Naive thymus-derived CD4-positive, alpha-beta T cell (primary cell): ENCODE measurements around the gene TCN2. TPM values are rescaled to one million over a fixed set of nuclear protein-coding genes. Genes with fewer than 3 reads are reported as not detected.
A peak's percentile ranks its signal among the peaks of the same experiment; 100 is the strongest.

Source experiments
- ATAC-seq: fragments of 150-1000 bp; cut with Tn5 transposase; 2 replicates; pipeline ENCODE4 v1.10.0; 2021; ENCODE audit warnings: mild to moderate bottlenecking, moderate library complexity
- CTCF ChIA-PET: fragments of 350-600 bp; sonication (Branson Sonifier 250); formaldehyde crosslinking; loops from one replicate; lab custom pipeline; 2021; ENCODE audit warnings: antibody characterized with exemption; lab: Charles Lee
- POLR2A ChIA-PET: fragments of 350-600 bp; sonication (Branson Sonifier 250); formaldehyde crosslinking; loops from one replicate; lab custom pipeline; 2021; ENCODE audit warnings: antibody characterized with exemption, inconsistent platforms; lab: Charles Lee
- DNase-seq, 9 donors: peaks; one replicate each; pipeline versions ENCODE4 v3.0.0 to v3.0.0-alpha.2; 2020 to 2022; ENCODE audit warnings: mixed read lengths in 1 of 9
- H3K27ac ChIP-seq: one replicate; pipeline ENCODE4 v1.7.0; 2013; ENCODE audit warnings: mild to moderate bottlenecking, low read depth, low read length, moderate library complexity
- H3K27me3 ChIP-seq, 2 donors: one replicate each; pipeline ENCODE4 v1.7.0; 2013; ENCODE audit warnings: low read length in 2 of 2, mild to moderate bottlenecking in 2 of 2, moderate library complexity in 2 of 2; ENCODE audit not compliant: control insufficient read depth in 2 of 2, insufficient read depth in 2 of 2
- H3K36me3 ChIP-seq, 3 experiments: 1 replicate in 2 of 3; 2 replicates in 1 of 3; pipeline ENCODE4 v1.7.0; 2013; ENCODE audit warnings: low read length in 3 of 3, mild to moderate bottlenecking in 3 of 3, moderate library complexity in 1 of 3; ENCODE audit not compliant: insufficient read depth in 3 of 3, control insufficient read depth in 2 of 3
- H3K4me1 ChIP-seq, 2 donors: one replicate each; pipeline ENCODE4 v1.7.0; 2013; ENCODE audit warnings: low read length in 2 of 2, mild to moderate bottlenecking in 2 of 2, moderate library complexity in 1 of 2; ENCODE audit not compliant: control insufficient read depth in 2 of 2, insufficient read depth in 2 of 2
- H3K4me3 ChIP-seq: 2 replicates; pipeline ENCODE4 v1.7.0; 2013; ENCODE audit warnings: mild to moderate bottlenecking, low read length
- H3K9me3 ChIP-seq, 3 experiments: 1 replicate in 2 of 3; 2 replicates in 1 of 3; pipeline ENCODE4 v1.7.0; 2013; ENCODE audit warnings: low read length in 3 of 3; ENCODE audit not compliant: control insufficient read depth in 2 of 3
- H3K27ac Mint-ChIP-seq, 9 donors: one replicate each; pipeline ENCODE4 v1.8.0; 2020 to 2022; ENCODE audit warnings: mixed read lengths in 9 of 9, mild to moderate bottlenecking in 8 of 9, moderate library complexity in 5 of 9, inconsistent platforms in 2 of 9
- H3K27me3 Mint-ChIP-seq, 5 donors: one replicate each; pipeline ENCODE4 v1.8.0; 2021 to 2022; ENCODE audit warnings: mixed read lengths in 5 of 5, mild to moderate bottlenecking in 1 of 5
- H3K36me3 Mint-ChIP-seq, 5 donors: one replicate each; pipeline ENCODE4 v1.8.0; 2020 to 2022; ENCODE audit warnings: mixed read lengths in 5 of 5, mild to moderate bottlenecking in 3 of 5, inconsistent platforms in 1 of 5
- H3K4me1 Mint-ChIP-seq, 7 donors: one replicate each; pipeline ENCODE4 v1.8.0; 2020 to 2022; ENCODE audit warnings: mixed read lengths in 7 of 7, mild to moderate bottlenecking in 3 of 7, inconsistent platforms in 1 of 7
- H3K4me3 Mint-ChIP-seq, 10 donors: one replicate each; pipeline ENCODE4 v1.8.0; 2020 to 2022; ENCODE audit warnings: mild to moderate bottlenecking in 10 of 10, mixed read lengths in 10 of 10, moderate library complexity in 6 of 10, inconsistent platforms in 2 of 10
- H3K9me3 Mint-ChIP-seq, 11 donors: one replicate each; pipeline ENCODE4 v1.8.0; 2020 to 2022; ENCODE audit warnings: mixed read lengths in 11 of 11, mild to moderate bottlenecking in 4 of 11, inconsistent platforms in 1 of 11, moderate library complexity in 1 of 11
- intact Hi-C, 2 donors: fragments of 100-400 bp; cut with micrococcal nuclease; formaldehyde crosslinking; loops; one replicate each; pipeline ENCODE4 v1.15.1; 2023
- polyA plus RNA-seq, 2 donors: library from polyadenylated mRNA; unstranded; fragments of 300-500 nt; fragmentation: Illumina TruSeq; gene quantifications; one replicate each; pipeline ENCODE4 v1.2.3, GENCODE V29; 2021
- total RNA-seq, 6 experiments: library from RNA in 5 of 6; stranded (reverse) in 5 of 6; gene quantifications; 1 replicate in 5 of 6; 2 replicates in 1 of 6; pipeline ENCODE4 v1.2.3 and lab custom pipeline; 2021 to 2026

TCN2 gene
- total and polyA plus RNA-seq, 7 experiments from 2014 or later: 0.57 to 8.9 (median 0.80) TPM

DNA sequence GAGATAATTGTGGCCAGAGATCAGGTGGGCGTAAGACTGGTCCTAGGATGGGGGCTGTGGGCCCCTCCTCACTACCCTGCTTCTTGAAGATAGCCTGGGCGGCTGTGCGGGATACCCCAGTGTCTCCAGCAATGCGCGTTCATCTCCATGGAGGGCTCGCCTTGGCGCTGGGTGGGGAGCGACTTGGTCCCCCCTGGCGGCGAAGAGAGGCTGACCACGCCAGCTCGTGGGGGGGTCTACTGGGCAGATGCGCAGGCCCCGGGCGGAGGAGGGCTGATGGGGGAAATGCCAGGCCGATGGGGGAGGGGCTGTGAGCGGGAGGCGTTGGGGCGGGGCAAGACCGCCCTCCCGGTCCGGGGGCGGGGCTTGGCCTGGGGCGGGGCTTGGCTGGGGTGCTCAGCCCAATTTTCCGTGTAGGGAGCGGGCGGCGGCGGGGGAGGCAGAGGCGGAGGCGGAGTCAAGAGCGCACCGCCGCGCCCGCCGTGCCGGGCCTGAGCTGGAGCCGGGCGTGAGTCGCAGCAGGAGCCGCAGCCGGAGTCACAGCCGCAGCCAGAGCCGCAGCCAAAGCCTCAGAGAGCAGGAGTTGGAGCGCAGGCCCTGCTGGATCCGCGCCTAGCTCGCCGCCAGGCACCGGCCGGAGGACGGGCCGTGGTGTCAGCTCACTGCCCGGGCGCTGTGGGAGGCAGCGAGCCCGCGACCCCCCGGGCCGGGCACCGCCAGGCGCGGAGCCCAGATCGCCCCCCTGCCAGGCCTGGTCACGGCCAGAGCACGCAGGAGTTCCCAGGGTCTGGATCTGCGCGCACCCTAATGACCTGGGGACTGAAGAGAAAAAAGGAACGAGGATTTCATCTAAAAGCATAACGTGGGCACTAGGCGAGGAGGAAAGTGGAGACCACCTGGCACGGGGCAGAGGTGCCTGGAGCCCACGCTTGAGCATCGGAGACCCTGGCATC, 28.6 kb downstream of the TCN2 start, which contains the start of gene SLC35E4:
Gene SLC35E4 (plus strand): TSS at position 509 of the 953 bp plus-strand sequence. CDS start 670 bp downstream, outside the sequence.
- Histone ChIP-seq H3K4me3 (peak within 1 kb of the TSS; percentile 77), H3K27ac (peak within 1 kb of the TSS; percentile 70), H3K27me3 (no peaks in the 10 kb centered on the region), H3K36me3 (no peaks in the 10 kb centered on the region), H3K9me3 (no peaks in the 10 kb centered on the region), H3K4me1 (peaks cover 18 to 27% of the 10 kb centered on the region in 2 donors)
- ChIA-PET CTCF (interaction anchor here (0.5 to 4.3 kb wide), 13 partner anchors 15 to 596 kb away, joined by 3 to 56 read pairs (median 4); partner anchors contain the start of genes DUSP18, MORC2, PES1 and TUG1), POLR2A (interaction anchor here (0.7 to 2.9 kb wide), 17 partner anchors 13 to 987 kb away, joined by 3 to 14 read pairs (median 4); partner anchors contain the start of genes DUSP18, OSBP2, SELENOM and SMTN)
- DNase-seq: peak; percentile 87 to 98 (median 93)
- peaks cover 0 to 8% (median 4%) of the 10 kb centered on the region in 5 donors for H3K36me3 Mint-ChIP-seq
- H3K27ac Mint-ChIP-seq: peak within 1 kb of the TSS; percentile 75 to 93 (median 87)
- peak within 1 kb of the TSS; percentile 82 to 92 (median 87) for H3K4me3 Mint-ChIP-seq
- H3K9me3 Mint-ChIP-seq: peaks cover 0 to 4% (median 0%) of the 10 kb centered on the region in 11 donors
- intact Hi-C loops: loop anchor here (1.0 to 2.0 kb wide), 8 partner anchors 13 to 472 kb away; partner anchors contain the start of genes DUSP18 (in 2 of the 2), OSBP2 (in 1 of the 2), SELENOM (in 1 of the 2) and TUG1 (in 1 of the 2)
- H3K27me3 Mint-ChIP-seq: no peaks in the 10 kb centered on the region
- ATAC-seq: peak; percentile 93
- H3K4me1 Mint-ChIP-seq: peaks cover 13 to 25% (median 23%) of the 10 kb centered on the region in 7 donors

- no peaks in the 10 kb centered on the region for H3K27me3 ChIP-seq
- H3K4me3 ChIP-seq: peak overlapping the region; percentile 62
- H3K9me3 ChIP-seq: no peaks in the 10 kb centered on the region
- peaks cover 0 to 4% (median 0%) of the 10 kb centered on the region in 11 donors for H3K9me3 Mint-ChIP-seq
- no peaks in the 10 kb centered on the region for H3K27me3 Mint-ChIP-seq
- POLR2A ChIA-PET: interaction anchor here (0.9 to 2.9 kb wide), 3 partner anchors 30 to 333 kb away, joined by 3 to 14 read pairs (median 4); partner anchors contain the start of gene TUG1
- no peak for ATAC-seq
- peaks cover 18 to 27% of the 10 kb centered on the region in 2 donors for H3K4me1 ChIP-seq
- intact Hi-C loops: no loop called here
- peak in 7 of 9 donors; percentile 7 to 37 (median 19) for DNase-seq
- H3K4me3 Mint-ChIP-seq: peak overlapping the region; percentile 82 to 92 (median 87)
- peak overlapping the region; percentile 67 for H3K27ac ChIP-seq
- CTCF ChIA-PET: interaction anchor here (0.5 to 4.3 kb wide), 5 partner anchors 14 to 283 kb away, joined by 3 to 56 read pairs (median 3); no protein-coding TSS in a partner anchor
- peaks cover 0 to 8% (median 4%) of the 10 kb centered on the region in 5 donors for H3K36me3 Mint-ChIP-seq
- no peaks in the 10 kb centered on the region for H3K36me3 ChIP-seq
- H3K4me1 Mint-ChIP-seq: peaks cover 13 to 25% (median 24%) of the 10 kb centered on the region in 7 donors
- peak overlapping the region in 8 of 9 donors; percentile 54 to 90 (median 84) for H3K27ac Mint-ChIP-seq
Observed at GRCh38 chr22:30636226-30637077, 29.5 kb downstream of the TCN2 start.

- Mint-ChIP-seq H3K4me1 (peaks cover 13 to 25% (median 24%) of the 10 kb centered on the region in 7 donors), H3K36me3 (peaks cover 0 to 8% (median 4%) of the 10 kb centered on the region in 5 donors), H3K27me3 (no peaks in the 10 kb centered on the region), H3K4me3 (peak overlapping the region in 9 of 10 donors; percentile 37 to 82 (median 57)), H3K27ac (peak overlapping the region in 2 of 9 donors; percentile 39 to 61), H3K9me3 (peaks cover 0 to 4% (median 0%) of the 10 kb centered on the region in 11 donors)
- H3K36me3 ChIP-seq: no peaks in the 10 kb centered on the region
- DNase-seq: no peak
- POLR2A ChIA-PET: interaction anchor here (1.4 kb wide), 1 partner anchor 30 kb away, joined by 5 read pairs; the partner anchor contains the start of gene DUSP18
- no peak for ATAC-seq
- CTCF ChIA-PET: interaction anchor here (0.7 kb wide), 2 partner anchors 10 to 132 kb away, joined by 3 to 6 read pairs; no protein-coding TSS in a partner anchor
- H3K27me3 ChIP-seq: no peaks in the 10 kb centered on the region
- no peak overlapping the region for H3K4me3 ChIP-seq
- intact Hi-C loops: no loop called here
- no peaks in the 10 kb centered on the region for H3K9me3 ChIP-seq
- H3K4me1 ChIP-seq: peaks cover 18 to 27% of the 10 kb centered on the region in 2 donors
- no peak overlapping the region for H3K27ac ChIP-seq
Observed at GRCh38 chr22:30637701-30638114, 30.7 kb downstream of the TCN2 start.

GRCh38 chr22:30640361-30640760, 33.4 kb downstream of the TCN2 start:
- Mint-ChIP-seq H3K27me3 (no peaks in the 10 kb centered on the region), H3K4me1 (peaks cover 6 to 32% (median 16%) of the 10 kb centered on the region in 7 donors), H3K9me3 (peaks cover 0 to 4% (median 0%) of the 10 kb centered on the region in 11 donors), H3K4me3 (no peak overlapping the region), H3K36me3 (peaks cover 0 to 8% (median 4%) of the 10 kb centered on the region in 5 donors), H3K27ac (no peak overlapping the region)
- ChIA-PET POLR2A (interaction anchor here (1.3 kb wide), 1 partner anchor 27 kb away, joined by 3 read pairs; the partner anchor contains the start of gene DUSP18), CTCF (no interaction called here)
- Histone ChIP-seq H3K4me3 (no peak overlapping the region), H3K9me3 (no peaks in the 10 kb centered on the region), H3K27ac (no peak overlapping the region), H3K36me3 (no peaks in the 10 kb centered on the region), H3K4me1 (peaks cover 12 to 17% of the 10 kb centered on the region in 2 donors), H3K27me3 (no peaks in the 10 kb centered on the region)
- no peak for DNase-seq
- intact Hi-C loops: no loop called here
- ATAC-seq: no peak

DNA sequence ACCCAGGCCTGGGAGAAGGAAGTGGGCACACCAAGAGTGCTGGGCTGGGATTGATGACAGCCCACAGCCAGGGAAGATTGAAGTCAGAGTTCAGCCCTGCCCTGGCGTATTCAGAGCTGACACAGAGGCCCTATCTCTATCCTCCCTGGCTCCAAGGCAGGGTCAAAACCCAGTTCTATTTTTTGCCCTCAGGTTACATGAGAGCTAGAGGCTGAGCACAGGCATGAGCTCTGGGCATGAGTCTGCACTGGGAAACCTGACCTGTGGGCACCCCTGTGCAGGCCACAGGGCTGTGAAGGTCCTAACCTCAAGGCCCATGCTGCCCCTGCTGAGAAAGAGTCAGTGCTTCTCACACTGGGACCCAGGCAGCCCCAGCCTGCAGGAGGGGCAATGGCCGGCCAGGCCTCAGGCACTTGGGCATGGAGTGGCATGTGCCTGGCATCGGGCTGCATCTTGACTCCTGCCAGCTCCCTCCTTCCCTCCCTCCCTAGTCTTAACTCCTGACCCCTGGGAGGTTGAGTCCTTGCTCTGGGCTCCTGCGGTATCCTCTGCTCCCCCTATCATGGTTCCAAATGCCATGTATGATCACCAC, 34.0 kb downstream of the TCN2 start:
- Mint-ChIP-seq H3K9me3 (peaks cover 0 to 4% (median 0%) of the 10 kb centered on the region in 11 donors), H3K36me3 (peaks cover 0 to 8% (median 4%) of the 10 kb centered on the region in 5 donors), H3K27me3 (no peaks in the 10 kb centered on the region), H3K4me1 (peaks cover 6 to 31% (median 14%) of the 10 kb centered on the region in 7 donors), H3K27ac (no peak overlapping the region), H3K4me3 (no peak overlapping the region)
- H3K27ac ChIP-seq: no peak overlapping the region
- DNase-seq: no peak
- CTCF ChIA-PET: no interaction called here
- POLR2A ChIA-PET: interaction anchor here (1.3 kb wide), 1 partner anchor 26 kb away, joined by 3 read pairs; the partner anchor contains the start of gene DUSP18
- ATAC-seq: no peak
- no peaks in the 10 kb centered on the region for H3K36me3 ChIP-seq
- no peaks in the 10 kb centered on the region for H3K9me3 ChIP-seq
- intact Hi-C loops: no loop called here
- H3K4me1 ChIP-seq: peaks cover 12 to 16% of the 10 kb centered on the region in 2 donors
- H3K4me3 ChIP-seq: no peak overlapping the region
- no peaks in the 10 kb centered on the region for H3K27me3 ChIP-seq
